SK-N-SH (cell line): ENCODE results near the gene MYCBPAP.

Experiments
- RCOR1 ChIP-seq: fragments of 150-350 bp; IDR thresholded peaks from 2 replicates; pipeline ENCODE4 v1.6.1; 2017; ENCODE audit warnings: antibody characterized with exemption, low read length
- YY1 ChIP-seq: IDR thresholded peaks from 2 replicates; pipeline ENCODE4 v1.4.0; 2012; ENCODE audit warnings: low read depth, mild to moderate bottlenecking
- TF ChIP-seq, protein P1 (sequence below): fragments of 200-600 bp; sonication (generic); IDR thresholded peaks from 2 replicates; pipeline ENCODE4 v1.6.1; 2017; ENCODE audit warnings: antibody characterized with exemption, mild to moderate bottlenecking, moderate library complexity

DNA sequence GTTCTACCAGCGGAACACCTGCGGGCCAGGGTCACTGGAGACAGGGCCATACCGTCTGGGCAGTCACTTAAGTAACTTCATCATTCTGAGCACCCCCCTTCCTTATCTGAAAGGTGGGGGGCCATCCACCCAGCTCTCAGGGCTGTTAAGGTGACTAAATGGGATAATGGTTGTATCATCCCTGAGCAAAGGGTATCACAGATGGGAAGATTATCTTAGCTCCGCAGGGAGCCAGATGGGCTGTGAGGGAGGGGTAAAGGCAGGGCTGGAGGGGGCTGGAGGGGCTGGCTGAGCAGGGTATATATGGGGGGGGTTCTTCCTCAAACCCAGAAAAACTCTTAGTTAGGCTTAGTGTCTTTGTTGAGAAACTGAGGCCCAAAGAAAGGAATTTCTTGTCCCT, 49.4 kb downstream of the MYCBPAP start:
- TF ChIP-seq, protein P1, sequence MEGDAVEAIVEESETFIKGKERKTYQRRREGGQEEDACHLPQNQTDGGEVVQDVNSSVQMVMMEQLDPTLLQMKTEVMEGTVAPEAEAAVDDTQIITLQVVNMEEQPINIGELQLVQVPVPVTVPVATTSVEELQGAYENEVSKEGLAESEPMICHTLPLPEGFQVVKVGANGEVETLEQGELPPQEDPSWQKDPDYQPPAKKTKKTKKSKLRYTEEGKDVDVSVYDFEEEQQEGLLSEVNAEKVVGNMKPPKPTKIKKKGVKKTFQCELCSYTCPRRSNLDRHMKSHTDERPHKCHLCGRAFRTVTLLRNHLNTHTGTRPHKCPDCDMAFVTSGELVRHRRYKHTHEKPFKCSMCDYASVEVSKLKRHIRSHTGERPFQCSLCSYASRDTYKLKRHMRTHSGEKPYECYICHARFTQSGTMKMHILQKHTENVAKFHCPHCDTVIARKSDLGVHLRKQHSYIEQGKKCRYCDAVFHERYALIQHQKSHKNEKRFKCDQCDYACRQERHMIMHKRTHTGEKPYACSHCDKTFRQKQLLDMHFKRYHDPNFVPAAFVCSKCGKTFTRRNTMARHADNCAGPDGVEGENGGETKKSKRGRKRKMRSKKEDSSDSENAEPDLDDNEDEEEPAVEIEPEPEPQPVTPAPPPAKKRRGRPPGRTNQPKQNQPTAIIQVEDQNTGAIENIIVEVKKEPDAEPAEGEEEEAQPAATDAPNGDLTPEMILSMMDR = no peak
- no peak for TF ChIP-seq YY1
- TF ChIP-seq RCOR1 = no peak
